Activated CD4-positive, alpha-beta T cell treated with anti-CD3 and anti-CD28 coated beads for 24 hours (primary cell): ENCODE results near the gene SYT15.
"Not testable (repeated sequence)": the region's sequence is repeated elsewhere in the genome, so short reads cannot be mapped to it uniquely, and the experiment has no call there.

ENCODE experiments used
- DNase-seq, 2 donors: peaks; one replicate each; pipeline ENCODE4 v3.0.0-alpha.2; 2020; ENCODE audit warnings: low read depth in 2 of 2

The SYT15 gene

DNA sequence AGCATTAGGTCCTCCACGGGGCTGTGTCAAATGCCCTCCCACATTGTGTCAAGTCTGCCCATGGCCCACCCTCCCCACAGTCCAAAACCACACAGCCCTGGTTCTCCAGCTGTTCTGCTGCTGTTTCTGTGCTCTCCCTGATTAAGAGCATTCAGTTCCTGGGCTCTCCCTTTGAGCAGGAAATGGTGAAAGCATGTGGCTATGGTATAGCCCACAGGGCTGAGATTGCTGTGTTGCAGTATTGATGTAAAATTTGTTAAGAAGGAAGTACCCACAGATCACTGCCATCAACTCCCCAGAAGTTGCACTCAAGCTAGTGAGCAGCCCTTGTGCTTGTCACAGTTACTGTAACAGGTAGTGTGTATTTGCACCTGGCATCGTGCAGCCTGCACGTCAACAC, 9.3 kb downstream of the SYT15 start:
- not testable (repeated sequence) for DNase-seq

DNA sequence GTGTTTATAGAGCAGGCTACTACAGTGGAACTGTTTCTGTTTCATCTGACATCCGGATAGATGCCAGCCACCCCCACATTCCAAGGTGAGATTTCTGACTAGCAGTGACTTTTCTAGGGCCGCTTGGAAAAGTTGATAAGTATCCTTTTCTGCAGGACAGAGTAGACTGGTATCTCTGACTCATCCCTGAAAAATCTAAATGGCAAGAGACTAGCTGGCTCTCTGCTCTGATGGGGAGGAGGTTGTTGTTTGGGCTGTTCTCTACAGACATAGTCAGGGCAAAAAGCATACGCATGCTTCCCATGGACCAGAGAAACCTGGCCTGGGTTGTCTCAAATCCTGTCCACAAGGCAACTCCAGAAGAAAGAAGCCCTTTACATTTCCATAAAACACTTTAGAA, 10.7 kb downstream of the SYT15 start:
- DNase-seq: not testable (repeated sequence)

DNA sequence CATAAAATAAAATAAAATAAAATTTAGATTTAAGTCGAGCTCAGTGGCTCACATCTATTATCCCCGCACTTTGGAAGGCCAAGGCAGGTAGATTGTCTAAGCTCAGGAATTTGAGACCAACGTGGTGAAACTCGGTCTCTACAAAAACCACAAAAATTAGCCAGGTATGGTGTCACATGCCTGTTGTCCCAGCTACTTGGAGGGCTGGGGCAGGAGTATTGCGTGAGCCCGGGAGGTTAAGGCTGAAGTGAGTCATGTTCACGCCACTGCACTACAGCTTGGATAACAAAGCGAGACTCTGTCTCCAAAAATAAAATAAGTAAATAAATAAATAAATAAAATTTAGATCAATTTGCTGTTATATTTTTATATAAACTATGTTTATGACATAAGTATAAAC, 12.1 kb downstream of the SYT15 start:
- DNase-seq: not testable (repeated sequence)

DNA sequence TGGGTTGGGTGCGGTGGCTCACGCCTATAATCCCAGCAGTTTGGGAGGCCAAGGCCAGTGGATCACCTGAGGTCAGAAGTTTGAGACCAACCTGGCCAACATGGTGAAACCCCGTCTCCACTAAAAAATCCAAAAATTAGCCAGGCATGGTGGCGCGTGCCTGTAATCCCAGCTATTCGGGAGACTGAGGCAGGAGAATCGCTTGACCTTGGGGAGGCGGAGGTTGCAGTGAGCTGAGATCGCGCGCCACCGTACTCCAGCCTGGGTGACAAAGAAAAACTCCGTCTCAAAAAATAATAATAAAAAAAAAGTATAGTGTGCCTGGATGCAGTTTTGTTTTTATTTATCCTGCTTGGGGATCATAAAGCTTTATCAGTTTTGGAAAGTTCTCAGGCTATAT, 14.4 kb downstream of the SYT15 start:
- not testable (repeated sequence) for DNase-seq

DNA sequence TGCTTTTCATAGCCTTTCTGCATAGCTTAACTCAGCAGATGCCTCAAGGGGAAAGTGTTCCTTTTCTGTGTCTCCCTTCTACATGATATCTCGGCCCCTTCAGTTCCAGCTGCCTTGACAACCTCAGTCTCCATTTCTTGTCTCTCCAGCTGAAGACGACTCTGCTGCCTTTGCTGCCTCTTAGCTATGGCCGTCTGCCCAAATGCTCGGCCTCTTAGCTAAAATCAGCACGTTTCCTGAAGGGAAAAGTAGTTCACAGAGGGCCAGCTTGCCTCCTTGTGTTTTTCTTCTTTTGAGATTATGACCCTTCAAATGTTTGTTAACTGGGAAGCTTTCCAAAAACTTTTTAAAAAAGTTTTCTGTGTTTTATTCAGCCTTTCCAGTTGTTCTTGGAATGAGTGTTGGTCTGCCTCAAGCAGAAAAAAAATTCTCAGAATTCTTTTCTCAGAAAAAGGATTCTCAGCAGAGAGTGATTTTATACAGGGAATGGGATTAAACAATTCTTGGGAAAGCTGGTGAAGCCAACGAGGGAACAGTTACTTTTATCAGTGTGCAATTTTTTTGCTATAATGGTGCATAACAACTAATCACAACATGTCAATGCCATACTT, 15.6 kb downstream of the SYT15 start:
- not testable (repeated sequence) for DNase-seq

DNA sequence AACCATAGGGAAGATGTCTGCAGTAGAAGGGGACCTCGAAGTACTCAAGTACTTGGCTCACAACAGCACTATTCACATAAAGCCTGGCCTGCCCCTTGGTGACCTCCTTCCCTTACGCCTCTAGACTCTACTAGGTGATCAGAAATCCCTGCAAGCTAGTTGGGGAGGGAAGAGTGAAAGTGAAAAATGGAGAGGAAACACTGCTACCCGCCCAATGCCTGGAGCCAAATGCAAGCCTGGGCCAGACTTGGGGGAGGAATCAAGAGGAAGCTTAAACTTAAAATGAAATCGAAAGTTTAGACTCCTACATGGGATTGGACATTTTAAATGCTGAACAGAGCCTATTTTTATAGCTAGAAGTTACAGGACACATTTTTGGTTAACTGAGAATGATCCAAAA, 17.6 kb downstream of the SYT15 start:
- DNase-seq: not testable (repeated sequence)

DNA sequence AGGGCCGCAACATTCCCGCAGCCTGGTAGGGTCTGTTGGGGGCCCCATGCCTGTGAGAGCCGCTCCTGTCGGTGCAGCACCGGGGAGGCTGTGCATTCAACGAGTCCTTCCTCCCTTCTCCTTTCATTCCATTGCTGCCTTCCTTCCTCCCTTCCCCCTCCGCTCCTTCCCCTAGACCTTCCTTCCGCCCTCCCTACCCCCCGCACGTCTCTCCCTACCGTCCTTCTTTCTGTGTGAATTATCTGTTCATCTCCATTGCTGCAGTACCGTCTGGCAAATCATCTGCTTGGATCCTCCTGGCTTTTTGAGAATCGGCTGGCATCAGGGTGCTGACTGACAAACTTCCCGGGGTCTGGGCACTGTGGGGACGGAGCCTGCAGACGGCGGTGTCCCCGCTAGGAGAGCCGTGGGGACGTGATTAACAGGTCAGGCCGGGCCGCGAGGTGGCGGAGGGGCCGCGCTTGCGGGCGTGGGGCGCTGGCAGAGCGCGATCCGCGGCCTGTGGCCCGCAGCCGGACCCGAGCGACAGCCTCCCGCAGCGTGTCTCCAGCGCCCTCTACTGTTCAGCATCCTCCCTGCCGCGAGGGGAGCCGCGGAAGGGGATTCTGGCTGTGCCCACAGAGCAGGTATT, 18.8 kb downstream of the SYT15 start:
- not testable (repeated sequence) for DNase-seq

DNA sequence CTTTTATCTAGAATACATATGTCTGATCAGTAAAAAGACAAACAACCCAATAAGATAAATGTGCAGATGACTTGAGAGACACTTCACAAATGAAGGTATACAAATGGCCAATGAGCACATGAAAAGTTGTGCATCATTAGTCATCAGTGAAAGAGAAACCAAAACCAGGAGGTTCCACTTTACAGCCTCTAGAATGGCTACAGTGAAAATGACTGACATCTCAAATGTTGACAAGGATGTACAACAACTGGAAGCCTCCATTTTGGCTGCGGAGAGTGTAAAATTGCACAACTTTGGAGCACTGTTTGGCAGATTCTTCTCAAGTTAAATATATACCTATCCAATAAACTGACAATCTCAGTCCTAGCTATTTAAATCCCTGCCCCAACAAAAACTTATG, 21.6 kb downstream of the SYT15 start:
- DNase-seq: not testable (repeated sequence)

DNA sequence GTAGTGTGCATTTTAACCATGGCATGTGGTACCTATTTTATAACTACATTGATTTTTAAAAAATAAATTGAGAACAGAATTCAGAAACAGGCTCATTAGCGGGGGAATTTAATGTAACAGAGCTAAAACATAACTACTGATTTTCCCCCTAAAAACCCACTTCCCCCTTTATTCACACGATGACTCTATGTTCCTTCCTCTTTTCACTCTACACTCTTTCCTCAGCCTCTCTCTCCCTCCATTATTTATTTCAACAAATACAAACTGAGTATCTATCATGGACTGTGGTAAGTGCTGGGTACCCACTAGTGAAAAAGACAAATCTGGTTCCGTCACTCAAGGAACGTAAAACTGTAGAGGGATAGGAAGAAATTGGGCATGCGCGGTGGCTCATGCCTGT, 36.6 kb downstream of the SYT15 start:
- DNase-seq: not testable (repeated sequence)

DNA sequence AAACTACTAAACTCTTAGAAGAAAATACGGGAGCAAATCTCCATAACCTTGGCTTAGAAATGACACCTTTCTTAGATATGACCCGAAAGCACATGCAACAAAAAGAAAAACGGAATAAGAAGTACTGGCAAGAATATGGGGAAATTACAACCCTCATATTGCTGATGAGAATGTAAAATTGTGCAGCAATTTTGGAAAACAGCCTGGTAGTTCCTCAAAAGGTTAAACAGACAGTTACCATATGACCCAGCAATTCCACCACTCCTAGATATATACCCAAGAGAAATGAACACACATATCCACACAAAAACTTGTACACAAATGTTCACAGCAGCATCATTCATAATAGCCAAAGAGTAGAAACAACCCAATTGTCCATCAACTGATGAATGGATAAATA, 37.3 kb downstream of the SYT15 start:
- DNase-seq: not testable (repeated sequence)

DNA sequence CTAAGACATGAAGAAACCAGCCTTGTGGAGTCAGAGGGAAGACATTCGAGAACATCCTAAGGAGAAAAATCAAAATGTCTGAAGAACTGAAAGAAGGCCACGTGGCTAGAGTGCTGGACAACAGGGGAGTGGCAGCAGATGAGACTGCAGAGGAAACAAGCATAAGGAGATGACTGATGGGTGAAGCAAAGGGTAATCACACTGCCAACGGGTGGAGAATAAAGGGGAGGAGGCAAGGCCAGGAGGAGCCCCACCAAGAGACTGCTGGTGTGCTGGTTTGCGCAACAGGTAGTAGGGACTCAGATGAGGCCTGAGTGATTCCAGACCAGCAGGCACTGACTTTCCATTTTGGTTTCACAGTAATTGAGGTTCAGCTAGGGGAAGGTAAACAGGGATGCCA, 38.2 kb downstream of the SYT15 start:
- DNase-seq: not testable (repeated sequence)

DNA sequence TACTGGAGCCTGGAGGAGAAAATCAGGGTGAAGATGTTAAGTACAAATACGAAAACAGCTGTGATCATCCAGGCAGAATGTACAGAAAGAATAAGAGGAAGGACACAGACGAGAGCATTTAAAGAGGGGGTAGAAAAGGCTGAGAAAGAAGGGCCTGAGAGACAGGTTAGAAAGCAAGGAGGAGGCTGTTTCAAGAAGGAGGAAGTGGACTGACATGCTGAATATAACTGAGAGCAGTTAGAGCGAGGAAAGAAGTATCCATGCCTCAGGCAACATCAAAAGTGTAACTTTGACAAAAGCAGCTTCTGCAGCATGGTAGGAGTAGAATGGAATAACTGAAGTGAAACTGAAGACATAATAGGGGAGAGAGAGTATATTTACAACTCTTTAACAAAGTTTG, 39.0 kb downstream of the SYT15 start:
- DNase-seq: not testable (repeated sequence)

DNA sequence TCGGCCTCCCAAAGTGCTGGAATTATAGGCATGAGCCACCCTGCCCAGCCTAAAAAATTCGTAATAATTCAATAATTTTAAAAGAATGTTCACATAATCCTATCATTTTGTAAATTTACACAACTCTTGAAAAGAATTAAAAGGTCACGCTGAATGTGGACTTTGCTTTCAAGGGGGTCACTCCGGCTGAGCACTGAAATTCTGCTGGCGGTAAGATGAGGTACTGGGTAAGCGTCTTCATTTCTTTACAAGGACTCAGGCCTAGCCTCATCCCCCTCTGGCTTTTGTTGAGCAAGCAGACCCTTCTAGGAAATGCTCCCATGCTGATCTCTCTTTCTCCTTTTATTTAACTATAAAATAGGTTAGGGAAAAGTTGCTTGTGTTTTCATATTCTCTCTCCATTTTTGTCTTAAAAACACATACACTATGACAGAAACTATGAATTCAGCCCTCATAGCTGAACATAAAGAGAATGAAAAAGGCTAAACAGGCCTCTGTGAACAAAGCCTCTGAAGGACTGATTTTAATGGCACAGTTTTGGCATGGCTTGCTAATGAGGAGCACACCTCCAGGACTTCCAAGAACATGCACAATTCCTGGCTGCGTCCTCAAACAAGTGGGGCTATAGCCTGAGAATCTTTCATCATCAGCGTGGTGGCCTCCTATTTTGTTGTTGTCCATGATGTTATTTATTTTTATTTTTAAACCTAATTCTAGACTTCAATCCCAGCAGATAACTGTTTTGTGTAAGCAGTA, 45.1 kb downstream of the SYT15 start:
- DNase-seq: not testable (repeated sequence)

DNA sequence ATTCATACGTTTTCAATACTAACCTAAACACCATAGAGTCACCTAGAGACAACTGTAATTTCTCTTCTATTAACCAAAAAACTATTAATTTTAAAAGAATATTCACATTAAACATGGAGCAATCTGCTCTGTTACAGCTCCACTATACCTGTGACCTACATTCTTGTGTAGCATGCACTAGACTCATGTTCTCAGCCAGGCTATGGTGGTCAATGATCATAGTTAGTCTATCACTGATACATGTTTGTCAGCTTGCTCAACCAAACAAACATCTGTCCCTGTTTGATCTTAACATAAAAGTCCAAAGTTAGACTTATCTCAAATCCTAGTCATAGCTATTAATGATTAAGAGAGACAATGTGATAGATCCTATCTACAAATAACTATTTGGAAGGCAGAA, 50.9 kb downstream of the SYT15 start:
- DNase-seq: not testable (repeated sequence)

DNA sequence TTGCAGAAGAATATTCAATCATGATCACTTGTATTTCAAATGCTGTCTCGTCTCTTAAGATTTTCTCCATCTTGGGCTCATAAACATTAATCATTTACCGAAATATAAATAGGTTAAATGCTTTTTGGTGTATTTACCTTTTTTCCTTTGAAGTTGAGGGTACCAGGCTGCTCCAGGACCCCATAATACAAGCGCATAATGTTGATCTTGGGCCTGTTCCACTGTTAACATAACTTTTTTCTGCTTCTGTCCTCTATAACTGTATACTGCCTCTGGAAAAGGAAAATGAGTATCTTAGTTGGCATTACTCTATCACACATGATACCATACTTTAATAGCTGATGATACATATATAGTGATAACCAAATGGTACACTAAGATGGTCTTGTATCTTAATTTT, 51.9 kb downstream of the SYT15 start:
- DNase-seq: not testable (repeated sequence)

DNA sequence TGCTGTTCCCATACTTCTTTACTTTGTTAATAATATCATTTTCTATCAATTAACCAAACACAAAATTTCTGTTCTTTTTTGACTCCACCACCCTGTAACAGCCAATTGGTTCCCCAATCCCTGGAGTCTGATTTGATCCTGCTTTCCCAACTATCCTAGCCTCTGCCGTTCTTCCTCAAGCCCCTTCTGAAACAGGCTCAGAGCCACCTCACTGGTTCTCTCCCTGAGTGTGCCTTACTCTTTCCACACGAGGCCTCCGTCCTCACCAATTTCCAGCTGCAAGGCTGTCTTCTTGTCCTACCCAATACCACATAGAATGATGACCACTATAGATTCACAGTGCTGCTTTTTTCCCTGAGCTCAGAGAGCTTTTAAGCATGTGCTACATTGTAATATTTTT, 52.8 kb downstream of the SYT15 start:
- not testable (repeated sequence) for DNase-seq

DNA sequence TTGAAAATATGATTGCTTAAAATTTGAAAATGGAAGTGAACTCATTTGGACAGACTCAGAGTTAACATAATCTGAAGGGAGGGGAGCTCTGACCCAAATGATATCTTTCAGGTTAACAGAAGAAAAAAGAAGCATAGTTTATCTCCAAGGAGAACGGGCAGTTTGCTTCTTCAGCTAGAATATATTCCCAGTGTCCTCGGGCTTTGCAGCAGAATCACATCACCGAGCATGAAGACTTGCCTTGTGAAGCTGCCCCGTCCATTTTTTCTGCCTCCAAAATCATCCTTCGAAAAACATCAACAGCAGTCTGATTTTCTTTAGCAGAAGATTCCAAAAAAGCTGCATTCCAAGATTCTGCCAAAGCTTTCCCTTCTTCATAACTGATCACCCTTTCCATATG, 55.8 kb downstream of the SYT15 start:
- DNase-seq: not testable (repeated sequence)

DNA sequence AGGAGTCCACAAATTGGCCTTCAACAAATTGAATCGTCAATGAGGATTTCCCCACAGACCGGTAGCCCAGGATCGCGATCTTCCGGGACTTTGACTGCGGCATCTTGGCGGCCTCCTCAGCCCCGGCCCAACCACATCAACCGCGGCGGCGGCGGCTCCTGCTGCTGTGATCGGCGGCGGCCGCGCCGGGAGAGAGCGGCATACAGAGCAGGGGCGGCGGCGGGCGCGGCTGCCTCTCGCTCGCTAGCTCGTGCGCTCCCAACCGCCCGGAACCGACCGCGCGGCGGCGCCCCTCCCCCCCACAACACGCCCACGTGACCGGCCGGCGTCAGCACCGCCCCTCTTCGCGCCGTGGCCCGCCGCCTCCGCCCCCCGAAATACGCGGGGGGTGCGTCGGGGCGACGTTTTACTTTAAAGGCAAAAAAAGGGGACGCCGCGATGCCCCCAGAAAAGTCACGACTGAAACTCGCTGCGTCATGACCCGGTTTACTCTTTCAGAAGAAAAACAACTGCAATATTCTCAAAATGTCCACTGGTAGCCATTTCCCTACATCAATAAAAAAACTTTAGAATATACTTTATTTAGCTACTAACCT, 56.5 kb downstream of the SYT15 start:
- not testable (repeated sequence) for DNase-seq

DNA sequence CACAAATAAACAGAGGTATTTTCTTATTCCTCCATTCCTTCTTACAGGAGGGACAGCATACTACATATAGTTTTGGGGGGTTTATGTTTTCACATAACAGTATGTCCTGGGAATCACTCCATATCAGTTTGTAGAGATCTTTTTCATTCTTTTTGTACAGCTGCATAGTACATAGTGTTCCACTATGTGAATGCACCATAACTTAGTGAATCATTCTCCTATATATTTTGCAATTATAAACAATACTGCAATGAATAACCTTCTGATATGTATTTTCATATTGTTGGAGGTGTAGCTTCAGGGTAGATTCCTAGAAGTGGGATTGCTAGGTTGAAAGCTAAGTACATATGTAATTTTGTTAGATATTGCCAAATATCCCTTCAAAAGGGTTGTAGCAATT, 61.1 kb downstream of the SYT15 start:
- DNase-seq: not testable (repeated sequence)
